Nephron progenitor cell (in vitro differentiated cells): Measurements from ENCODE around the gene TCP1.

Source experiments
- DNase-seq: peaks from one replicate; pipeline ENCODE4 v3.0.0; 2021
- H3K27ac Mint-ChIP-seq: 2 replicates; pipeline ENCODE4 v1.8.0; 2021; ENCODE audit warnings: mild to moderate bottlenecking, moderate library complexity, mixed read lengths
- H3K27me3 Mint-ChIP-seq: 2 replicates; pipeline ENCODE4 v1.8.0; 2021; ENCODE audit warnings: mild to moderate bottlenecking, low read depth, mixed read lengths; ENCODE audit not compliant: poor library complexity
- H3K36me3 Mint-ChIP-seq: 2 replicates; pipeline ENCODE4 v1.8.0; 2021; ENCODE audit warnings: low read depth, mixed read lengths
- H3K4me1 Mint-ChIP-seq: 2 replicates; pipeline ENCODE4 v1.8.0; 2021; ENCODE audit warnings: mixed read lengths
- H3K4me3 Mint-ChIP-seq: 2 replicates; pipeline ENCODE4 v1.8.0; 2021; ENCODE audit warnings: mild to moderate bottlenecking, moderate library complexity, mixed read lengths
- H3K9me3 Mint-ChIP-seq: 2 replicates; pipeline ENCODE4 v1.8.0; 2021; ENCODE audit warnings: mild to moderate bottlenecking, moderate library complexity, mixed read lengths
- TF ChIP-seq, protein P1 (sequence below): fragments of 200-600 bp; sonication (generic); IDR thresholded peaks from 2 replicates; pipeline ENCODE4 v1.5.0; 2021; ENCODE audit warnings: antibody characterized with exemption

TCP1 gene

DNA sequence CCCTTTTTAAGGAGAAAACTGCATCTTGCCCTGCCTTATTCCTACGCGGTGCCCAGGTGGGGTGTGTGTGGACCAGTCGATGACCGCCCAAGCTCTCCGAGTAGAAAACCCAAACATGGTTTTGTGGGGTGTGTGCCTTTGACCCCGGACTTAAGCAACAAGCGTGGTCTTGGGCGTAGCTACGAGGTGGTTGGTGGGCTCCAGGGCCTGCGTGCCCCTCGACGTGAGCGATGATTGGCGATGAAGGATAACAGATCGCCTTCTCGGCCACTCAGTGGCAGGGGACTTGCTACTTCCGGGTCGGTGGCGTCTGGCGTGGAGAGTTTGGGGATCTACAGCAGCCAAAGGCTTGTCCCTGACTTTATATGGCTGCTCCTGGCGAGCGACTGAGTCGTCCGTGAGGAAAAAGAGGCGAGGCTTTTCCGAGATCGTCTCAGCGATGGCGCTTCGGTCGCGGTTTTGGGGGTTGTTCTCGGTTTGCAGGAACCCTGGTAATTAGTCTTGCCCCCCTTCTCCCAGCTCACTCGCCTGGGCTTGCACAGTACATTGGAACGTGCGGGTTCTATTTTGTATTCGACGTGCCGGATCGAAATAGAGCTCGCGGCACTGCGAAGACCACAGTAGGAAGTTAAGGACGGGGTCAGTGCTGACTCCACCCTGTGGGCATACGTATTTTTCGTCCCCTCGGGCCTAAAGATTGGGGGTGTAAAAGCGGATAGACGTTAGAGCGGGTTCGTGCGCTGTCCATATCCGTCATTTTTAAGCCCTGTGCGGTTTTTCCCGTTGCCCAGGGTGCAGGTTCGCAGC is 950 bp upstream of the TCP1 start, which contains the start of gene MRPL18:
MRPL18 (plus strand) TSS at position 319 of the 807 bp plus-strand sequence; CDS start at position 440, 121 bp downstream.
- Mint-ChIP-seq H3K27ac (peak within 1 kb of the TSS; percentile 100), H3K36me3 (peaks cover 59% of the 10 kb centered on the region), H3K4me3 (peak within 1 kb of the TSS; percentile 99), H3K9me3 (no peaks in the 10 kb centered on the region), H3K27me3 (no peaks in the 10 kb centered on the region), H3K4me1 (peaks cover 56% of the 10 kb centered on the region)
- TF ChIP-seq, protein P1, sequence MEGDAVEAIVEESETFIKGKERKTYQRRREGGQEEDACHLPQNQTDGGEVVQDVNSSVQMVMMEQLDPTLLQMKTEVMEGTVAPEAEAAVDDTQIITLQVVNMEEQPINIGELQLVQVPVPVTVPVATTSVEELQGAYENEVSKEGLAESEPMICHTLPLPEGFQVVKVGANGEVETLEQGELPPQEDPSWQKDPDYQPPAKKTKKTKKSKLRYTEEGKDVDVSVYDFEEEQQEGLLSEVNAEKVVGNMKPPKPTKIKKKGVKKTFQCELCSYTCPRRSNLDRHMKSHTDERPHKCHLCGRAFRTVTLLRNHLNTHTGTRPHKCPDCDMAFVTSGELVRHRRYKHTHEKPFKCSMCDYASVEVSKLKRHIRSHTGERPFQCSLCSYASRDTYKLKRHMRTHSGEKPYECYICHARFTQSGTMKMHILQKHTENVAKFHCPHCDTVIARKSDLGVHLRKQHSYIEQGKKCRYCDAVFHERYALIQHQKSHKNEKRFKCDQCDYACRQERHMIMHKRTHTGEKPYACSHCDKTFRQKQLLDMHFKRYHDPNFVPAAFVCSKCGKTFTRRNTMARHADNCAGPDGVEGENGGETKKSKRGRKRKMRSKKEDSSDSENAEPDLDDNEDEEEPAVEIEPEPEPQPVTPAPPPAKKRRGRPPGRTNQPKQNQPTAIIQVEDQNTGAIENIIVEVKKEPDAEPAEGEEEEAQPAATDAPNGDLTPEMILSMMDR: no peak
- DNase-seq: peak; percentile 86

DNA sequence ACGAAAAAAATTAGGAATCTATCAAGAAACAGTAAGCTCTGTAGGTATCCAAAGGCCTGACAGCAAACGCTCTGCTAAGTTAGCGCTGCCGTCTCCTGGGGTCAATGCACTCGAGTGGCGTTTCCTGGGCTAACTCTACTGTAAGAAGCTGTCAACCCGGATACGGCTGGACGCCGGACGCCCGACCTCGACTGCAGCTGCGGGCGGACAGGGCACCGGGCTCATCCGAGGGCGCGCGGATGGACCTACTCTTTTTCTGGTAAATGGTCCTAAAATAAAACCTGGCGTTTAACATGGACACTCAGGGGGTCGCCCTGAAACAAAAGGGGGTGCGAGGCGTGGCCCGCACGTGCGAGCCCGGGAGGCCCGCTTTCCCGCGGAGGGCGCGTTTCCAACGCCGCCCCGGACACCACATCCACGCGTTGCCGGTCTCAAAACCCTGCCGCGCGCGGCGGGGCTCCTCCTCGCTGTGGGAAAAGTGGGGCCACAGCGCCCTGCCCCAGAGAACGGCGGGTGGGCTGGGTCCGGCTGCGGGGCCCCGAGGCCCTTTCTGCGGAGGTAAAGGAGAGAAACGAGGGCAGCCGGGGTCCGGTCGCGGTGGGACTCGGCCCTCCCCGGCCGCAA is 537 bp downstream of the TCP1 start:
- H3K4me1 Mint-ChIP-seq: peaks cover 48% of the 10 kb centered on the region
- TF ChIP-seq, protein P1: no peak
- H3K9me3 Mint-ChIP-seq: no peaks in the 10 kb centered on the region
- peak overlapping the region; percentile 83 for H3K27ac Mint-ChIP-seq
- H3K27me3 Mint-ChIP-seq: no peaks in the 10 kb centered on the region
- H3K36me3 Mint-ChIP-seq: peaks cover 62% of the 10 kb centered on the region
- peak overlapping the region; percentile 99 for H3K4me3 Mint-ChIP-seq
- DNase-seq: peak; percentile 60

DNA sequence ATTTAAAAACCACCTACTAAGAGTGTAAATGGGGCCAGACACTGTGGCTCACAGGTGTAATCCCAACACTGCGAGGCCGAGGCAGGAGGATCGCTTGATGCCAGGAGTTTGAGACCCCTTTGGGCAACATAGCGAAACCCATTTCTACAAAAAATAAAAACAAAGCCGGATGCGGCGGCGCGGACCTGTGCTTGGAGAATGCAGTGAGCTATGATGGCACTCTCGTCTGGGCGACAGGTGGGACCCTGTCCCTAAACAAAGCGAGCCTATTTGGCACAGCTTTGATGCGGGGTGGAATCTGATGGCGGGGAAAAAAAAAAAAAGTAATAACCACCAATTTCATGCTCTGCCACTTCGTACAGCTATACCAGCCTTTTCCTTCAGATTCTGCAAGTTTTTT is 1.1 kb downstream of the TCP1 start:
- Mint-ChIP-seq H3K4me1 (peaks cover 48% of the 10 kb centered on the region), H3K9me3 (no peaks in the 10 kb centered on the region), H3K27me3 (no peaks in the 10 kb centered on the region), H3K36me3 (peaks cover 62% of the 10 kb centered on the region), H3K27ac (peak overlapping the region; percentile 83), H3K4me3 (peak overlapping the region; percentile 99)
- DNase-seq: no peak
- TF ChIP-seq, protein P1: no peak

DNA sequence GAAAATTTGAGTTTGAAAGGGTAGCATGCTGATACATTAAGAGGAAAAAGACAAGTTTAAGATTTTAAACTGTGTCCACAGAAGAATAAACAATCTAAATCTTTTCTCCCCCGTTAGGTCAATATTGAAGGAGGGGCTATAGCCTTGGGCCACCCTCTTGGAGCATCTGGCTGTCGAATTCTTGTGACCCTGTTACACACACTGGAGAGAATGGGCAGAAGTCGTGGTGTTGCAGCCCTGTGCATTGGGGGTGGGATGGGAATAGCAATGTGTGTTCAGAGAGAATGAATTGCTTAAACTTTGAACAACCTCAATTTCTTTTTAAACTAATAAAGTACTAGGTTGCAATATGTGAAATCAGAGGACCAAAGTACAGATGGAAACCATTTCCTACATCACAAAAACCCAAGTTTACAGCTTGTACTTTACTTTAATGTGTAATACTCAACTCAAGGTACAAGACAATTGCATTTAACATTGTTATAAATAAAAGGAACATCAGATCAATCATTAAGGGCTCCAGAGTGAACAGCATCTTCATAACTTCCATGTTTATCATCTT is 10.8 kb downstream of the TCP1 start:
- peaks cover 92% of the 10 kb centered on the region for H3K36me3 Mint-ChIP-seq

DNA sequence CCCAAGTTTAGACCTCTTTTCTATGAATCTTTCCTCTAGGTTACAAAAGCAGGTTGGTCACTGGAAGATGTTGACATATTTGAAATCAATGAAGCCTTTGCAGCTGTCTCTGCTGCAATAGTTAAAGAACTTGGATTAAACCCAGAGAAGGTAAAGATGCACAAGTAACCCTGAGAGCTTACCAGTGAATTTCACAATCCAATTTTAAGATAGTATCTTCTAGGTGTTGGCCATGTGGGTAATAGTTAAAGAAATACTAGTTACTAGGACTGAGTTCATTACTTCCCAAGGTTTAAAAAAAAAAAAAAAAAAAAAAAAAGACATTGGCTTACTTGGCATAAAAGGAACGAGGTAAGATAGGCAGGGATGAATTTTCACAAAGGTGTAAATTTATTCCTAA is 11.3 kb downstream of the TCP1 start:
- Mint-ChIP-seq H3K4me3 (no peak overlapping the region), H3K4me1 (no peaks in the 10 kb centered on the region), H3K36me3 (peaks cover 92% of the 10 kb centered on the region), H3K9me3 (no peaks in the 10 kb centered on the region), H3K27ac (no peak overlapping the region), H3K27me3 (no peaks in the 10 kb centered on the region)
- TF ChIP-seq, protein P1: no peak
- DNase-seq: no peak

More for the DNA sequence above, 10.8 kb downstream of the TCP1 start:
- Mint-ChIP-seq H3K4me3 (no peak overlapping the region), H3K27me3 (no peaks in the 10 kb centered on the region), H3K4me1 (no peaks in the 10 kb centered on the region), H3K9me3 (no peaks in the 10 kb centered on the region), H3K27ac (no peak overlapping the region)
- no peak for DNase-seq
- TF ChIP-seq, protein P1: no peak
